Astrocyte of the spinal cord (primary cell): Measurements from ENCODE around the gene GALNT2.
A peak's percentile ranks its signal among the peaks of the same experiment; 100 is the strongest.

Experiments used
- DNase-seq: peaks from one replicate; pipeline ENCODE4 v3.0.0; 2011; ENCODE audit warnings: low read depth, low spot score
- H3K4me3 ChIP-seq: 2 replicates; pipeline ENCODE4 v1.5.1; 2011; ENCODE audit warnings: low read depth, mild to moderate bottlenecking, low read length, moderate library complexity
- CTCF ChIP-seq: IDR thresholded peaks from 2 replicates; pipeline ENCODE4 v1.5.1; 2012; ENCODE audit warnings: low read depth, mild to moderate bottlenecking, low read length, inconsistent platforms
- in situ Hi-C: cut with HindIII; loops from 2 replicates; pipeline ENCODE4 v1.10.0; 2017; ENCODE audit warnings: low sequenced_read_pairs

Gene GALNT2

GRCh38 chr1:230170153-230170547 lies 103.1 kb downstream of the GALNT2 start:
- no peak overlapping the region for H3K4me3 ChIP-seq
- no peak for DNase-seq
- no peak for TF ChIP-seq CTCF
- in situ Hi-C loops: no loop called here

- no peak for TF ChIP-seq CTCF
- in situ Hi-C loops: no loop called here
- no peak for DNase-seq
- no peak overlapping the region for H3K4me3 ChIP-seq
These were observed 103.6 kb downstream of the GALNT2 start for GRCh38 chr1:230170622-230171021.

GRCh38 chr1:230171356-230172015 lies 104.4 kb downstream of the GALNT2 start:
- peak; percentile 72 for DNase-seq
- no peak for TF ChIP-seq CTCF
- in situ Hi-C loops: no loop called here
- no peak overlapping the region for H3K4me3 ChIP-seq

GRCh38 chr1:230172016-230172537 lies 105.0 kb downstream of the GALNT2 start:
- no peak overlapping the region for H3K4me3 ChIP-seq
- no peak for TF ChIP-seq CTCF
- in situ Hi-C loops: no loop called here
- DNase-seq: no peak

- in situ Hi-C loops: no loop called here
- no peak for TF ChIP-seq CTCF
- no peak overlapping the region for H3K4me3 ChIP-seq
- no peak for DNase-seq
These were observed 106.3 kb downstream of the GALNT2 start for GRCh38 chr1:230173187-230173975.

- TF ChIP-seq CTCF: no peak
- in situ Hi-C loops: no loop called here
- no peak for DNase-seq
- H3K4me3 ChIP-seq: no peak overlapping the region
These were observed 107.0 kb downstream of the GALNT2 start for GRCh38 chr1:230174041-230174440.
